Measurements from ENCODE around the gene YBX3.

The YBX3 gene

GRCh38 chr12:10672231-10672868 is 50.8 kb downstream of the YBX3 start:
- DNase-seq (ENCODE audit: extremely low read depth in 1 of 2, low read depth in 1 of 2), result no peak

DNA sequence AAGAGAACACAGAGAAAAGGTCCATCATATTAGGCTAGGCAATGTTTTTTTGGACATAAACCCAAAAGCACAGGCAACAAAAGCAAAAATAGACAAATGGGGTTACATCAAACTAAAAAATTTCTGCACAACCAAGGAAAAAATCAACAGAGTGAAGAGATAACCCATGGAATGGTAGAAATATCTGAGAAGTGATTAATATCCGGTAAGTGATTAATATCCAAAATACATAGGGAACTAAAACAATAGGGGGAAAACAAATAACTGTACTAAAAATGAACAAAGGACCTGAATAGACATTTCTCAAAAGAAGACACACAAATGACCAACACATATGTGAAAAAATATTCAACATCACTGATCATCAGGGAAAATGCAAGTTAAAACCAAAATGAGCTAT is 53.6 kb downstream of the YBX3 start:
- no peak for DNase-seq (ENCODE audit: extremely low read depth in 1 of 2, low read depth in 1 of 2)

- DNase-seq (ENCODE audit: extremely low read depth in 1 of 2, low read depth in 1 of 2), result no peak
Measured at GRCh38 chr12:10668526-10668925, 54.6 kb downstream of the YBX3 start.

DNA sequence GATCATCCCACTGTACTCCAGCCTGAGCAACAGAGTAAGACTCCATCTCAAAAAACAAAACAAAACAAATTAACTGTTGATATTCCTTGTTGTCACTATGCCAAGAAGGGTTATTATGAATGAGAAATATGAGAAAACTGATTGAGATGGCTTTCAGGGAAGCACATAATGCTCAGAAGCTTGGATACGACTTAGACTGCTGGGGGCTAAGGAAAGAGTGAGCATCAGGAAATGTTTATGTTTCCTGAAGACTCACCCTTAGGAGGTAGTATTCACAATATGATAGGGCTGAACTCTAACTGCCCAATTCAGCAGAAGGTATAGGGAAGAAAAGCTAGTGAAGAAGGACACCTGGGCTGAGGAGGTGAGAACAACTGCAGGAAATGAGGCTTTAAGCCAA is 55.5 kb downstream of the YBX3 start:
- DNase-seq (ENCODE audit: extremely low read depth in 1 of 2, low read depth in 1 of 2), result no peak

DNA sequence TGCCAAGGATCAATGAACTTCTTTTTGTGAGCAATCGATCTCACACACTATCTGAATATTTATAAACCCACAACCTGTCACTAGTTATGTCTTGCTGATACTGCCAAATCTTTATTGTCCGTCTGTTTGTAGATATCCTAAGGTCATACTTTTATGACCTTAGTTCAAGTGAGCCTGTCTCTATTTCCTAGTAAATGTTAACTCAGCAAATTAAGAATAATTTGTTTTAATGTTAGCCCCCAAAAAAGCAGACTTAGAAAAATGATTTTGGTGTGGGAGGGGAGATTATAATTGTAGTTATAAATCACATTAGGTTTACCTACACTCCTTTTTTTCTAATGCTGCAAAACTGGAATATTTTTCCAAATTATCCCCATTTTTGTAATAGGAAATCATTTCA is 58.6 kb downstream of the YBX3 start:
- DNase-seq (ENCODE audit: extremely low read depth in 1 of 2, low read depth in 1 of 2), result no peak

- DNase-seq (ENCODE audit: extremely low read depth in 1 of 2, low read depth in 1 of 2), result no peak
Measured at GRCh38 chr12:10663869-10664268, 59.3 kb downstream of the YBX3 start.

DNA sequence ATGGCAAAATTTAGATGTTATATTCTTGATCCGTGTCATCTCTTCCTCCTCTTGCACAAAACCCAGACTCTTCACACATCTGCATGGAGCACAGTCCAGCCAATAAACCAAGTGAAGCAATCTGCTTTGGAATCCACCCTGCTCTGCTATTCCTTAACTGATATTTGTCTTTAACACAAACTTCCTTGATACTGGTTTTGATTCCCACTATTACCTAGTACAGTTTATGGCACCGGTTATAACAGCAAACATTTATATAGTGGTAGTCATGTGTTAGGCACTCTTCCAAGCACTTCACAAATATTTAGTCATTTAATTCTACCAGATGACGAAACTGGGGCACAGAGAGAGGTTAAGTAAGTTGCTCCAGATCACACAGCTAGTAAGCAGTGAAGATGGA is 61.8 kb downstream of the YBX3 start:
- DNase-seq (ENCODE audit: extremely low read depth in 1 of 2, low read depth in 1 of 2), result no peak

GRCh38 chr12:10654003-10654402 is 69.1 kb downstream of the YBX3 start:
- DNase-seq (ENCODE audit: extremely low read depth in 1 of 2, low read depth in 1 of 2), result no peak

DNA sequence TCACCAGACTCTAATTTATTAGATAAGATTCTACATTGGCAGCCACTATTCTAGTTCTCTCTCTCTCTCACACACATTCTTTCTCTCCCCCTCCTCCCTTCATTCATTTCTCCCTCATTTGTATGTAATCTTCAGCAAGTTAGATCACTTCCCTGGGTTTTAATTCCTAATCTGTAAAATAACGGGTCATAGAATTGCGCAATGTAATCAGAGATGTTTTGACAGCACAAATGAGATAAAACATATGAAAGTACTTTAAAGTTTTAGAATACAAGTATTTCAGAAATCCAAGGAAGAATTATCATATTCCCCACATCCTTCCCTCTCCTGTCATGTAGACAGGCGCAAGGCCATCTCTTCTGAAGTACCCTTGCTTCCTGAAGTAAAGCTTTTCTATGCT is 70.9 kb downstream of the YBX3 start:
- DNase-seq (ENCODE audit: extremely low read depth in 1 of 2, low read depth in 1 of 2), result no peak
